Mammary epithelial cell (primary cell): ENCODE results near the gene CLEC18B.
"Not testable (repeated sequence)": the region's sequence is repeated elsewhere in the genome, so short reads cannot be mapped to it uniquely, and the experiment has no call there.

Experiments used
- EZH2 ChIP-seq: IDR thresholded peaks from 2 replicates; pipeline ENCODE4 v1.6.1; 2012; ENCODE audit warnings: low read length, inconsistent platforms, borderline replicate concordance
- TF ChIP-seq, protein P1 (sequence below), 2 donors: IDR thresholded peaks in 1 of 2; conservative IDR thresholded peaks in 1 of 2; 2 replicates each; pipeline ENCODE4 v1.5.1; 2011 to 2012; ENCODE audit warnings: inconsistent platforms in 2 of 2, low read length in 2 of 2, mild to moderate bottlenecking in 2 of 2, control low read depth in 1 of 2, low read depth in 1 of 2; ENCODE audit not compliant: insufficient read depth in 1 of 2; ENCODE audit errors: extremely low read depth in 1 of 2

DNA sequence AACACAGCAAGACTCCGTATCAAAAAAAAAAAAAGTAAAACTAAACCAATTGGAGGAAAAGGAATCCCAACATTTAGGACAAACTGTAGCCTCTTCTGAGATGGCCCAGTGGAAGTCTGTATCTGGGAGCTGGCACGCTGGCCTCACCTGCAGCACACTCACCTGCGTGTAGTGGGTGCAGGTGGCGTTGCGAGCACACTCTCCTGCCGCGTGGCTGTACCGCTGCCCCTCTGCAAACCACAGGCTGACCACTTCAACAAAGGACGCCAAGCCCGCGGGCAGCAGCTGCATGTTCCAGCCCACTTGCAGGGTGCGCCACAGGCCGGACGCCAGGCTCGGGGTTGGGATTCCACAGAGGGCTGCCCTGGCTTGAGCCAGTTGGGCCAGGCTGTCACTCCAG, 3.4 kb downstream of the CLEC18B start:
- TF ChIP-seq, protein P1, sequence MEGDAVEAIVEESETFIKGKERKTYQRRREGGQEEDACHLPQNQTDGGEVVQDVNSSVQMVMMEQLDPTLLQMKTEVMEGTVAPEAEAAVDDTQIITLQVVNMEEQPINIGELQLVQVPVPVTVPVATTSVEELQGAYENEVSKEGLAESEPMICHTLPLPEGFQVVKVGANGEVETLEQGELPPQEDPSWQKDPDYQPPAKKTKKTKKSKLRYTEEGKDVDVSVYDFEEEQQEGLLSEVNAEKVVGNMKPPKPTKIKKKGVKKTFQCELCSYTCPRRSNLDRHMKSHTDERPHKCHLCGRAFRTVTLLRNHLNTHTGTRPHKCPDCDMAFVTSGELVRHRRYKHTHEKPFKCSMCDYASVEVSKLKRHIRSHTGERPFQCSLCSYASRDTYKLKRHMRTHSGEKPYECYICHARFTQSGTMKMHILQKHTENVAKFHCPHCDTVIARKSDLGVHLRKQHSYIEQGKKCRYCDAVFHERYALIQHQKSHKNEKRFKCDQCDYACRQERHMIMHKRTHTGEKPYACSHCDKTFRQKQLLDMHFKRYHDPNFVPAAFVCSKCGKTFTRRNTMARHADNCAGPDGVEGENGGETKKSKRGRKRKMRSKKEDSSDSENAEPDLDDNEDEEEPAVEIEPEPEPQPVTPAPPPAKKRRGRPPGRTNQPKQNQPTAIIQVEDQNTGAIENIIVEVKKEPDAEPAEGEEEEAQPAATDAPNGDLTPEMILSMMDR (conservative IDR thresholded peaks at IDR 0.05 in 1 of 2, IDR thresholded peaks at IDR 0.05 in 1 of 2; ENCODE audit: extremely low read depth in 1 of 2, insufficient read depth in 1 of 2, low read depth in 1 of 2, low read length in 2 of 2) = not testable (repeated sequence)
- TF ChIP-seq EZH2 = not testable (repeated sequence)
